HepG2 (cell line): ENCODE results near the gene PRDM10. TPM values are rescaled to one million over a fixed set of nuclear protein-coding genes. Genes with fewer than 3 reads are reported as not detected.
A peak's percentile ranks its signal among the peaks of the same experiment; 100 is the strongest.

Experiments used
- ATAC-seq: fragments of 200-7000 bp; cut with Tn5 transposase; 3 replicates; pipeline ENCODE4 v1.9.1; 2020; ENCODE audit warnings: mild to moderate bottlenecking, moderate library complexity
- BruUV-seq: library from RNA; stranded (reverse); fragments of 400-500 nt; replicated peaks from 2 replicates; lab custom pipeline; 2021; lab: Mats Ljungman, UMichigan
- CTCF ChIA-PET: fragments of 300-600 bp; formaldehyde crosslinking; extraction: SDS; loops from one replicate; lab custom pipeline; 2021; ENCODE audit warnings: low total read pairs, inconsistent platforms, low intra/inter-chr PET ratio; lab: Yijun Ruan, JAX
- POLR2A ChIA-PET: fragments of 350-600 bp; sonication (Branson Sonifier 250); formaldehyde crosslinking; loops from one replicate; lab custom pipeline; 2020; ENCODE audit warnings: antibody characterized with exemption, inconsistent platforms; lab: Yijun Ruan, JAX
- DNase-seq: peaks from one replicate; pipeline ENCODE4 v3.0.0-alpha.2; 2015; ENCODE audit warnings: low spot score
- FAIRE-seq: peaks from 3 replicates; lab custom pipeline; 2011; peaks lifted over from hg19 to GRCh38; lab: Jason Lieb, UNC
- H2AFZ ChIP-seq: one replicate; pipeline ENCODE4 v1.6.1; 2011; ENCODE audit warnings: low read length, inconsistent platforms
- H3K27ac ChIP-seq: fragments of 300-600 bp; 3 replicates; pipeline ENCODE4 v1.8.0; 2011; ENCODE audit warnings: mixed run types, mild to moderate bottlenecking, mixed read lengths, low read length, inconsistent platforms; ENCODE audit not compliant: insufficient read depth; ENCODE audit errors: extremely low read length
- H3K27me3 ChIP-seq, 2 experiments: fragments of 200-600 bp in 1 of 2; 2 replicates in 1 of 2; 3 replicates in 1 of 2; pipeline versions ENCODE4 v1.6.0 to v1.8.0; 2011; ENCODE audit warnings: low read length in 2 of 2, mild to moderate bottlenecking in 2 of 2, moderate library complexity in 2 of 2, inconsistent platforms in 1 of 2; ENCODE audit not compliant: insufficient read depth in 2 of 2, control insufficient read depth in 1 of 2
- H3K36me3 ChIP-seq, 2 experiments: fragments of 200-600 bp in 1 of 2; replicated peaks in 1 of 2; 2 replicates in 1 of 2; 3 replicates in 1 of 2; pipeline versions ENCODE4 v1.5.1 to v1.8.0; 2011; ENCODE audit warnings: low read length in 2 of 2, inconsistent platforms in 1 of 2; ENCODE audit not compliant: insufficient read depth in 2 of 2, control insufficient read depth in 1 of 2
- H3K4me1 ChIP-seq: 2 replicates; pipeline ENCODE4 v1.5.1; 2012; ENCODE audit warnings: low read length, inconsistent platforms; ENCODE audit not compliant: insufficient read depth
- H3K4me2 ChIP-seq: 2 replicates; pipeline ENCODE4 v1.6.0; 2011; ENCODE audit warnings: low read depth, low read length, inconsistent platforms
- H3K4me3 ChIP-seq, 3 experiments: fragments of 200-600 bp in 1 of 3; sonication (generic), shearing (Covaris generic) in 1 of 3; replicated peaks in 1 of 3; 2 replicates each; pipeline ENCODE4 v1.5.1; 2011 to 2016; ENCODE audit warnings: low read length in 3 of 3, inconsistent platforms in 2 of 3, low read depth in 2 of 3, mild to moderate bottlenecking in 2 of 3, control low read depth in 1 of 3, mixed read lengths in 1 of 3; ENCODE audit not compliant: insufficient read depth in 1 of 3
- H3K79me2 ChIP-seq: one replicate; pipeline ENCODE4 v1.6.1; 2011; ENCODE audit warnings: low read length, inconsistent platforms; ENCODE audit not compliant: insufficient read depth
- H3K9ac ChIP-seq: 2 replicates; pipeline ENCODE4 v1.6.0; 2011; ENCODE audit warnings: mild to moderate bottlenecking, low read depth, low read length, inconsistent platforms; ENCODE audit not compliant: insufficient read depth
- H3K9me3 ChIP-seq: 2 replicates; pipeline ENCODE4 v1.5.1; 2012; ENCODE audit warnings: mild to moderate bottlenecking, low read length
- H4K20me1 ChIP-seq: 2 replicates; pipeline ENCODE4 v1.6.0; 2011; ENCODE audit warnings: inconsistent platforms, mild to moderate bottlenecking, low read length, moderate library complexity; ENCODE audit not compliant: insufficient read depth
- ETV5 ChIP-seq: IDR thresholded peaks from 2 replicates; pipeline ENCODE4 v1.6.1; 2018; ENCODE audit warnings: missing biosample characterization, missing genetic modification reagents, inconsistent platforms, borderline replicate concordance
- GMEB2 ChIP-seq: IDR thresholded peaks from 2 replicates; pipeline ENCODE4 v1.6.1; 2016; ENCODE audit warnings: missing biosample characterization, missing genetic modification reagents, low read depth
- IRF2 ChIP-seq: IDR thresholded peaks from 2 replicates; pipeline ENCODE4 v1.6.1; 2018; ENCODE audit warnings: missing genetic modification reagents, missing compliant biosample characterization
- ISL2 ChIP-seq: sonication (generic); formaldehyde crosslinking; IDR thresholded peaks from 2 replicates; pipeline ENCODE4 v1.5.0; 2020; ENCODE audit warnings: missing genetic modification reagents
- KMT2B ChIP-seq: IDR thresholded peaks from 2 replicates; pipeline ENCODE4 v1.6.1; 2016; ENCODE audit warnings: missing genetic modification reagents, missing compliant biosample characterization
- MIER3 ChIP-seq: IDR thresholded peaks from 2 replicates; pipeline ENCODE4 v1.6.1; 2016; ENCODE audit warnings: missing compliant biosample characterization, borderline replicate concordance
- NFE2L2 ChIP-seq: fragments of 150-350 bp; IDR thresholded peaks from 2 replicates; pipeline ENCODE4 v1.6.1; 2014; ENCODE audit warnings: low read length
- PHB2 ChIP-seq: fragments of 450-650 bp; IDR thresholded peaks from 2 replicates; pipeline ENCODE4 v1.6.1; 2018; ENCODE audit not compliant: partially characterized antibody
- RCOR2 ChIP-seq: IDR thresholded peaks from 2 replicates; pipeline ENCODE4 v1.6.1; 2016; ENCODE audit warnings: missing biosample characterization, missing genetic modification reagents
- RNF2 ChIP-seq: fragments of 450-650 bp; conservative IDR thresholded peaks from 2 replicates; pipeline ENCODE4 v1.6.1; 2016; ENCODE audit warnings: low read depth
- SIX4 ChIP-seq: sonication (generic); formaldehyde crosslinking; IDR thresholded peaks from 2 replicates; pipeline ENCODE4 v1.4.0; 2020; ENCODE audit warnings: missing genetic modification reagents
- TARDBP ChIP-seq: sonication (generic); formaldehyde crosslinking; IDR thresholded peaks from 2 replicates; pipeline ENCODE4 v1.8.0; 2022; ENCODE audit warnings: mild to moderate bottlenecking, missing genetic modification reagents
- THRA ChIP-seq: sonication (generic); formaldehyde crosslinking; IDR thresholded peaks from 2 replicates; pipeline ENCODE4 v1.4.0; 2020; ENCODE audit warnings: missing genetic modification reagents, borderline replicate concordance
- ZMYM3 ChIP-seq: sonication (generic); formaldehyde crosslinking; IDR thresholded peaks from 2 replicates; pipeline ENCODE4 v1.5.1; 2020; ENCODE audit warnings: mild to moderate bottlenecking, missing genetic modification reagents
- ZNF318 ChIP-seq: sonication (generic); formaldehyde crosslinking; IDR thresholded peaks from 2 replicates; pipeline ENCODE4 v1.4.0; 2020; ENCODE audit warnings: mild to moderate bottlenecking, missing genetic modification reagents
- WGBS: methylation state at CpG from one replicate; pipeline ENCODE4 v1.1.6; 2017; ENCODE audit warnings: low lambda C conversion rate; 5-methylcytosine and 5-hydroxymethylcytosine counted together
- in situ Hi-C: cut with HindIII; loops from 2 replicates; pipeline ENCODE4 v1.10.0; 2017; ENCODE audit warnings: low pct_unique_long_range_greater_than_20kb; ENCODE audit not compliant: extremely low pct_ligation_motif_present
- intact Hi-C: fragments of 100-400 bp; cut with micrococcal nuclease; formaldehyde crosslinking; loops from one replicate; pipeline ENCODE4 v1.10.0; 2022; ENCODE audit not compliant: unreplicated experiment
- polyA plus RNA-seq, 8 experiments: library from polyadenylated mRNA; depleted of rRNA in 3 of 8; stranded (reverse) in 7 of 8; unstranded in 1 of 8; fragments of >200 nt; fragmentation: Illumina TruSeq in 4 of 8; extraction: Trizol in 4 of 8; gene quantifications; 2 replicates each; pipeline versions ENCODE4 v1.2.1 to v1.2.3, GENCODE V29; 2011 to 2016; ENCODE audit warnings: low read depth in 4 of 8, missing spikeins in 1 of 8, mixed read lengths in 1 of 8; ENCODE audit not compliant: insufficient read depth in 1 of 8
- total RNA-seq, 5 experiments: library from RNA; depleted of rRNA; stranded (reverse); fragments of >200 nt; fragmentation: Illumina TruSeq; extraction: Trizol; gene quantifications; 2 replicates each; pipeline ENCODE4 v1.2.3, GENCODE V29; 2016; ENCODE audit warnings: low read depth in 1 of 5

Gene PRDM10
- total and polyA plus RNA-seq, 2 of the 13 experiments (the other 11 are each of a cell fraction or from before 2014, with no cell fraction given), result 5.7 to 5.8 TPM

GRCh38 chr11:129999407-129999806 is 3.2 kb downstream of the PRDM10 start:
- BruUV-seq, result no TSS peak
- H3K27me3 ChIP-seq, result no peaks in the 10 kb centered on the region; a peak in 1 of 5 replicates
- ATAC-seq (peak; percentile 11; the same call in 1 of the 3 replicates), FAIRE-seq (peak; percentile 53), DNase-seq (peak; percentile 92)
- peaks cover 67% of the 10 kb centered on the region for H3K79me2 ChIP-seq
- intact Hi-C loops (loop anchor here (1.0 kb wide), 1 partner anchor 125 kb away; no protein-coding TSS in a partner anchor), in situ Hi-C loops (no loop called here)
- H3K36me3 ChIP-seq, result no peaks in the 10 kb centered on the region; a peak in 1 of 5 replicates
- H3K9ac ChIP-seq, result peak overlapping the region; percentile 54
- 3% methylated on average over 4 of the region's 4 CpGs for WGBS
- ChIA-PET POLR2A (interaction anchor here (0.9 to 6.2 kb wide), 6 partner anchors 26 to 182 kb away, joined by 3 to 70 read pairs (median 46); partner anchors contain the start of gene APLP2), CTCF (no interaction called here)
- H3K4me2 ChIP-seq, result peak overlapping the region; percentile 95
- no peaks in the 10 kb centered on the region for H3K9me3 ChIP-seq
- peak overlapping the region; percentile 99 for H3K27ac ChIP-seq
- no peak overlapping the region for H2AFZ ChIP-seq
- H4K20me1 ChIP-seq, result no peaks in the 10 kb centered on the region
- H3K4me3 ChIP-seq, result peak overlapping the region; percentile 32 to 87 (median 36); a peak in 4 of 6 replicates
- H3K4me1 ChIP-seq, result peaks cover 73% of the 10 kb centered on the region
- peak; percentile 65; the same call in 1 of the 2 replicates for TF ChIP-seq RCOR2 (CRISPR knock-in tag)
- no peak for TF ChIP-seq PHB2
- peak; percentile 33; the same call in 1 of the 2 replicates for TF ChIP-seq KMT2B (CRISPR knock-in tag)
- peak; percentile 86 for TF ChIP-seq ISL2 (CRISPR knock-in tag)
- no peak for TF ChIP-seq GMEB2 (CRISPR knock-in tag)
- peak; percentile 37; the same call in 1 of the 2 replicates for TF ChIP-seq TARDBP (CRISPR knock-in tag)
- TF ChIP-seq IRF2, result peak; percentile 60; the same call in 1 of the 2 replicates
- TF ChIP-seq ZMYM3 (CRISPR knock-in tag), result no peak
- no peak for TF ChIP-seq RNF2
- peak; percentile 36; the same call in 1 of the 2 replicates for TF ChIP-seq SIX4 (CRISPR knock-in tag)
- TF ChIP-seq THRA (CRISPR knock-in tag), result 0 out of 2 replicates have a peak, but pooled peaks have one; percentile 31
- TF ChIP-seq ETV5 (CRISPR knock-in tag), result peak; percentile 80
- no peak for TF ChIP-seq ZNF318
- TF ChIP-seq NFE2L2, result no peak
- peak; percentile 71; the same call in 1 of the 2 replicates for TF ChIP-seq MIER3 (CRISPR knock-in tag)
